ENCODE data around the gene NR6A1. TPM values are rescaled to one million over a fixed set of nuclear protein-coding genes. Genes with fewer than 3 reads are reported as not detected.

The NR6A1 gene
- total RNA-seq, 2 experiments from 2014 or later: 17.5 to 23.0 TPM

- H3K27ac ChIP-seq (ENCODE audit: low read depth, low read length, poor library complexity, severe bottlenecking): no peak overlapping the region
- H2AFZ ChIP-seq (ENCODE audit: low read length): no peak overlapping the region
- no peaks in the 10 kb centered on the region for H4K20me1 ChIP-seq (ENCODE audit: insufficient read depth, low read length)
- H3K4me2 ChIP-seq (ENCODE audit: low read length): no peak overlapping the region
- no TSS peak for BruUV-seq (replicated peaks)
- ChIA-PET CTCF (ENCODE audit: unreplicated experiment) (no interaction called here), POLR2A (no interaction called here)
- H3K4me1 ChIP-seq (ENCODE audit: insufficient read depth, low read length, poor library complexity, severe bottlenecking): no peaks in the 10 kb centered on the region
- no peaks in the 10 kb centered on the region for H3K9me3 ChIP-seq (ENCODE audit: low read length)
- no peak for DNase-seq (ENCODE audit: low spot score)
- H3K4me3 ChIP-seq (ENCODE audit: low read depth, low read length, poor library complexity, severe bottlenecking): no peak overlapping the region
- intact Hi-C loops (cut with micrococcal nuclease; ENCODE audit: unreplicated experiment): no loop called here
- H3K9me2 ChIP-seq (ENCODE audit: insufficient read depth, low read length): no peaks in the 10 kb centered on the region
- TF ChIP-seq EZH2phosphoT487 (IDR thresholded peaks at IDR 0.05; ENCODE audit: borderline replicate concordance, low read depth, low read length): no peak
- TF ChIP-seq, protein P1, sequence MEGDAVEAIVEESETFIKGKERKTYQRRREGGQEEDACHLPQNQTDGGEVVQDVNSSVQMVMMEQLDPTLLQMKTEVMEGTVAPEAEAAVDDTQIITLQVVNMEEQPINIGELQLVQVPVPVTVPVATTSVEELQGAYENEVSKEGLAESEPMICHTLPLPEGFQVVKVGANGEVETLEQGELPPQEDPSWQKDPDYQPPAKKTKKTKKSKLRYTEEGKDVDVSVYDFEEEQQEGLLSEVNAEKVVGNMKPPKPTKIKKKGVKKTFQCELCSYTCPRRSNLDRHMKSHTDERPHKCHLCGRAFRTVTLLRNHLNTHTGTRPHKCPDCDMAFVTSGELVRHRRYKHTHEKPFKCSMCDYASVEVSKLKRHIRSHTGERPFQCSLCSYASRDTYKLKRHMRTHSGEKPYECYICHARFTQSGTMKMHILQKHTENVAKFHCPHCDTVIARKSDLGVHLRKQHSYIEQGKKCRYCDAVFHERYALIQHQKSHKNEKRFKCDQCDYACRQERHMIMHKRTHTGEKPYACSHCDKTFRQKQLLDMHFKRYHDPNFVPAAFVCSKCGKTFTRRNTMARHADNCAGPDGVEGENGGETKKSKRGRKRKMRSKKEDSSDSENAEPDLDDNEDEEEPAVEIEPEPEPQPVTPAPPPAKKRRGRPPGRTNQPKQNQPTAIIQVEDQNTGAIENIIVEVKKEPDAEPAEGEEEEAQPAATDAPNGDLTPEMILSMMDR (conservative IDR thresholded peaks at IDR 0.05; ENCODE audit: low read length): no peak
- no peaks in the 10 kb centered on the region for H3K79me2 ChIP-seq (ENCODE audit: insufficient read depth, low read depth, low read length)
- H3K36me3 ChIP-seq (ENCODE audit: insufficient read depth, low read length): no peaks in the 10 kb centered on the region
Measured at GRCh38 chr9:124602204-124602603, 168.9 kb downstream of the NR6A1 start.

DNA sequence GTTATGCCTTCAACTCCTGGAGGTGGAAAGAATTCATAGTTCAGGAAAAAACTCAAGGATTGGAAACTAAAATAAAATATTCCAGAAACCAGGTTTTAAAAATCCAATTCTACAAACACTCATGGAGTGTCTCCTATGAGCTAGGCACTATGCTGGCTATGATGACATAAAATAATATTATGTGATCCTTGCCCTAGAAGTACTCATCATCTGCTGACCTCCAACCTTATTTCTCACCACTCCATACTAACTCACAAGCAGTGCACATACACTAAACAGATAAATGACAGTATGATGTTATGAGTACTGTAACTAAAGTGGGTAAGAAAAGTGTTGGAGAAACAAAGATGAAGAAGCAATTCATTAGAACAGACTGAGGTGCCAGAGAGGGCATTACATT, 170.7 kb downstream of the NR6A1 start:
- no peaks in the 10 kb centered on the region for H3K36me3 ChIP-seq (ENCODE audit: insufficient read depth, low read length)
- no peaks in the 10 kb centered on the region for H3K79me2 ChIP-seq (ENCODE audit: insufficient read depth, low read depth, low read length)
- no peaks in the 10 kb centered on the region for H4K20me1 ChIP-seq (ENCODE audit: insufficient read depth, low read length)
- BruUV-seq (replicated peaks): no TSS peak
- no peak for DNase-seq (ENCODE audit: low spot score)
- no peak overlapping the region for H3K4me2 ChIP-seq (ENCODE audit: low read length)
- H3K9me2 ChIP-seq (ENCODE audit: insufficient read depth, low read length): no peaks in the 10 kb centered on the region
- no peak overlapping the region for H3K27ac ChIP-seq (ENCODE audit: low read depth, low read length, poor library complexity, severe bottlenecking)
- TF ChIP-seq, protein P1 (conservative IDR thresholded peaks at IDR 0.05; ENCODE audit: low read length): no peak
- TF ChIP-seq EZH2phosphoT487 (IDR thresholded peaks at IDR 0.05; ENCODE audit: borderline replicate concordance, low read depth, low read length): no peak
- H2AFZ ChIP-seq (ENCODE audit: low read length): no peak overlapping the region
- ChIA-PET CTCF (ENCODE audit: unreplicated experiment) (no interaction called here), POLR2A (interaction anchor here (0.9 kb wide), 1 partner anchor 109 kb away, joined by 5 read pairs; no protein-coding TSS in a partner anchor)
- no peak overlapping the region for H3K4me3 ChIP-seq (ENCODE audit: low read depth, low read length, poor library complexity, severe bottlenecking)
- H3K4me1 ChIP-seq (ENCODE audit: insufficient read depth, low read length, poor library complexity, severe bottlenecking): no peaks in the 10 kb centered on the region
- intact Hi-C loops (cut with micrococcal nuclease; ENCODE audit: unreplicated experiment): no loop called here
- no peaks in the 10 kb centered on the region for H3K9me3 ChIP-seq (ENCODE audit: low read length)

GRCh38 chr9:124599121-124599795, 171.9 kb downstream of the NR6A1 start:
- CTCF ChIA-PET (ENCODE audit: unreplicated experiment): no interaction called here
- Histone ChIP-seq H3K9me3 (ENCODE audit: low read length) (no peaks in the 10 kb centered on the region), H2AFZ (ENCODE audit: low read length) (no peak overlapping the region), H3K27ac (ENCODE audit: low read depth, low read length, poor library complexity, severe bottlenecking) (no peak overlapping the region), H3K79me2 (ENCODE audit: insufficient read depth, low read depth, low read length) (no peaks in the 10 kb centered on the region), H4K20me1 (ENCODE audit: insufficient read depth, low read length) (no peaks in the 10 kb centered on the region), H3K9me2 (ENCODE audit: insufficient read depth, low read length) (no peaks in the 10 kb centered on the region), H3K4me2 (ENCODE audit: low read length) (no peak overlapping the region), H3K36me3 (ENCODE audit: insufficient read depth, low read length) (no peaks in the 10 kb centered on the region), H3K4me1 (ENCODE audit: insufficient read depth, low read length, poor library complexity, severe bottlenecking) (no peaks in the 10 kb centered on the region), H3K4me3 (ENCODE audit: low read depth, low read length, poor library complexity, severe bottlenecking) (no peak overlapping the region)
- POLR2A ChIA-PET: interaction anchor here (0.9 kb wide), 1 partner anchor 110 kb away, joined by 5 read pairs; no protein-coding TSS in a partner anchor
- TF ChIP-seq, protein P1 (conservative IDR thresholded peaks at IDR 0.05; ENCODE audit: low read length): no peak
- no peak for TF ChIP-seq EZH2phosphoT487 (IDR thresholded peaks at IDR 0.05; ENCODE audit: borderline replicate concordance, low read depth, low read length)
- no peak for DNase-seq (ENCODE audit: low spot score)
- intact Hi-C loops (cut with micrococcal nuclease; ENCODE audit: unreplicated experiment): no loop called here
- BruUV-seq (replicated peaks): no TSS peak
